HepG2 (cell line): ENCODE measurements around the gene CDCA5. TPM values are rescaled to one million over a fixed set of nuclear protein-coding genes. Genes with fewer than 3 reads are reported as not detected.

ENCODE experiments used
- CREB1 ChIP-seq, 2 experiments: fragments of 450-650 bp in 1 of 2; IDR thresholded peaks; 2 replicates each; pipeline ENCODE4 v1.6.1; 2016 to 2017; ENCODE audit warnings: control low read depth in 1 of 2, mild to moderate bottlenecking in 1 of 2, missing compliant biosample characterization in 1 of 2, missing genetic modification characterization in 1 of 2
- ELF3 ChIP-seq: IDR thresholded peaks from 2 replicates; pipeline ENCODE4 v1.6.1; 2016; ENCODE audit warnings: missing genetic modification reagents, missing compliant biosample characterization
- HMGA1 ChIP-seq: sonication (generic); formaldehyde crosslinking; conservative IDR thresholded peaks from 2 replicates; pipeline ENCODE4 v1.4.0; 2020; ENCODE audit warnings: missing genetic modification reagents
- MED1 ChIP-seq: sonication (generic); formaldehyde crosslinking; IDR thresholded peaks from 2 replicates; pipeline ENCODE4 v1.4.0; 2020; ENCODE audit warnings: missing genetic modification reagents
- MYNN ChIP-seq: sonication (generic); formaldehyde crosslinking; IDR thresholded peaks from 2 replicates; pipeline ENCODE4 v1.4.0; 2020; ENCODE audit warnings: mild to moderate bottlenecking, low read depth, missing genetic modification reagents
- NFYC ChIP-seq: IDR thresholded peaks from 2 replicates; pipeline ENCODE4 v1.6.1; 2016; ENCODE audit warnings: missing genetic modification reagents, missing compliant biosample characterization
- POLR2G ChIP-seq: fragments of 200-400 bp; formaldehyde crosslinking; IDR thresholded peaks from 2 replicates; pipeline ENCODE4 v1.6.1; 2018; ENCODE audit warnings: mild to moderate bottlenecking, low read depth, low read length, moderate library complexity
- SIN3A ChIP-seq: IDR thresholded peaks from 2 replicates; pipeline ENCODE4 v1.6.1; 2011; ENCODE audit warnings: low read depth, mild to moderate bottlenecking, control low read depth, low read length, borderline replicate concordance
- SP2 ChIP-seq: sonication (generic); formaldehyde crosslinking; IDR thresholded peaks from 2 replicates; pipeline ENCODE4 v1.5.1; 2020; ENCODE audit warnings: mild to moderate bottlenecking, missing genetic modification reagents
- ZNF24 ChIP-seq: fragments of 450-650 bp; IDR thresholded peaks from 2 replicates; pipeline ENCODE4 v1.6.1; 2017; ENCODE audit warnings: antibody characterized with exemption, mild to moderate bottlenecking
- ZNF615 ChIP-seq: sonication (generic); formaldehyde crosslinking; IDR thresholded peaks from 2 replicates; pipeline ENCODE4 v1.5.0; 2020; ENCODE audit warnings: mild to moderate bottlenecking, missing genetic modification reagents, borderline replicate concordance
- ZNF678 ChIP-seq: sonication (generic); formaldehyde crosslinking; IDR thresholded peaks from 2 replicates; pipeline ENCODE4 v1.4.0; 2020; ENCODE audit warnings: mild to moderate bottlenecking, missing genetic modification reagents
- polyA plus RNA-seq, 8 experiments: library from polyadenylated mRNA; depleted of rRNA in 3 of 8; stranded (reverse) in 7 of 8; unstranded in 1 of 8; fragments of >200 nt; fragmentation: Illumina TruSeq in 4 of 8; extraction: Trizol in 4 of 8; gene quantifications; 2 replicates each; pipeline versions ENCODE4 v1.2.1 to v1.2.3, GENCODE V29; 2011 to 2016; ENCODE audit warnings: low read depth in 4 of 8, missing spikeins in 1 of 8, mixed read lengths in 1 of 8; ENCODE audit not compliant: insufficient read depth in 1 of 8
- total RNA-seq, 5 experiments: library from RNA; depleted of rRNA; stranded (reverse); fragments of >200 nt; fragmentation: Illumina TruSeq; extraction: Trizol; gene quantifications; 2 replicates each; pipeline ENCODE4 v1.2.3, GENCODE V29; 2016; ENCODE audit warnings: low read depth in 1 of 5
- TF ChIP-seq, protein P1 (sequence below): sonication (generic); formaldehyde crosslinking; IDR thresholded peaks from 2 replicates; pipeline ENCODE4 v1.4.0; 2020; ENCODE audit warnings: mild to moderate bottlenecking, missing genetic modification reagents
- TF ChIP-seq, protein P2 (sequence below): sonication (generic); formaldehyde crosslinking; IDR thresholded peaks from 2 replicates; pipeline ENCODE4 v1.5.1; 2020; ENCODE audit warnings: mild to moderate bottlenecking, missing genetic modification reagents, moderate library complexity
- TF ChIP-seq, protein P3 (sequence below): sonication (generic); formaldehyde crosslinking; IDR thresholded peaks from 2 replicates; pipeline ENCODE4 v1.4.0; 2020; ENCODE audit warnings: missing genetic modification reagents

CDCA5 gene
- total and polyA plus RNA-seq, 2 of the 13 experiments (the other 11 are each of a cell fraction or from before 2014, with no cell fraction given) = 13.5 to 50.6 TPM

DNA sequence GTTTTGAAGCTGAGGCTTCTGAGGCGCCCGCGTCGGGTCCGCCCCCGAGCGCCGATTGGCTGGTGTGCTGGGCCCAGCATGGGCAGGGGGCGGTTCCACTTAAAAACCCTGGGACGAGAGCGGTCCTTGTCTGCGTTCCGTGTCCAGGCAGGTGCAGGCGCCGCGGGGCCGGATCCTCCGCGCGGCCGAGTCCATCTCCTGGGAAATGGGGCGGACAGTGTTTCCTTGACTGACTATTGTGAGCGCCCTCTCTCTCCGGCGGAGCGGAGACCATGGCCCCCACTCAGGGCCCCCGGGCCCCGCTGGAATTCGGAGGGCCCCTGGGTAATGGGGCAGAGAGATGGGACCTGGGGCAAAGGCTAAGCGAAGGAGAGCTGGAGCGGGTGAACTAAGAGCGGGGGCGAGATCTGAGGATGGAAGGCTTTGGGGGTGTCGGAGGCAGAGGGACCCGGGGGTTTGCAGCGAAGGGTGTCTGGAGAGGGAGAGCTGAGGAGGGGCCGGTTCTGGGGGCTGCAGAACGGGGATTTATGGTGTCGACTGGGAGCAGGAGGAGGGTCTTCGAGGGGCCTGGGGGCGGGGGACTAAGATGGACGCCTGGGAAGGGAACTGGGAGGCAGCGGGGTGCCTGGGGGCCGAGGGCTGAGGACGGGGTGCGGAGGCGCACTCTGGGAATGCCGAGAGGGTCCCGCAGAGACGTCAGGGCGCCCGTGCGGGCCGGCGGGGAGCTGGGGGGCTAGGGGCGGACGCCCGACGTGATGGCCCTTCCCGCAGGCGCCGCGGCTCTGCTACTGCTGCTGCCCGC, 28.1 kb upstream of the CDCA5 start, which contains the start of gene TM7SF2 (continued):
- TF ChIP-seq, protein P1, sequence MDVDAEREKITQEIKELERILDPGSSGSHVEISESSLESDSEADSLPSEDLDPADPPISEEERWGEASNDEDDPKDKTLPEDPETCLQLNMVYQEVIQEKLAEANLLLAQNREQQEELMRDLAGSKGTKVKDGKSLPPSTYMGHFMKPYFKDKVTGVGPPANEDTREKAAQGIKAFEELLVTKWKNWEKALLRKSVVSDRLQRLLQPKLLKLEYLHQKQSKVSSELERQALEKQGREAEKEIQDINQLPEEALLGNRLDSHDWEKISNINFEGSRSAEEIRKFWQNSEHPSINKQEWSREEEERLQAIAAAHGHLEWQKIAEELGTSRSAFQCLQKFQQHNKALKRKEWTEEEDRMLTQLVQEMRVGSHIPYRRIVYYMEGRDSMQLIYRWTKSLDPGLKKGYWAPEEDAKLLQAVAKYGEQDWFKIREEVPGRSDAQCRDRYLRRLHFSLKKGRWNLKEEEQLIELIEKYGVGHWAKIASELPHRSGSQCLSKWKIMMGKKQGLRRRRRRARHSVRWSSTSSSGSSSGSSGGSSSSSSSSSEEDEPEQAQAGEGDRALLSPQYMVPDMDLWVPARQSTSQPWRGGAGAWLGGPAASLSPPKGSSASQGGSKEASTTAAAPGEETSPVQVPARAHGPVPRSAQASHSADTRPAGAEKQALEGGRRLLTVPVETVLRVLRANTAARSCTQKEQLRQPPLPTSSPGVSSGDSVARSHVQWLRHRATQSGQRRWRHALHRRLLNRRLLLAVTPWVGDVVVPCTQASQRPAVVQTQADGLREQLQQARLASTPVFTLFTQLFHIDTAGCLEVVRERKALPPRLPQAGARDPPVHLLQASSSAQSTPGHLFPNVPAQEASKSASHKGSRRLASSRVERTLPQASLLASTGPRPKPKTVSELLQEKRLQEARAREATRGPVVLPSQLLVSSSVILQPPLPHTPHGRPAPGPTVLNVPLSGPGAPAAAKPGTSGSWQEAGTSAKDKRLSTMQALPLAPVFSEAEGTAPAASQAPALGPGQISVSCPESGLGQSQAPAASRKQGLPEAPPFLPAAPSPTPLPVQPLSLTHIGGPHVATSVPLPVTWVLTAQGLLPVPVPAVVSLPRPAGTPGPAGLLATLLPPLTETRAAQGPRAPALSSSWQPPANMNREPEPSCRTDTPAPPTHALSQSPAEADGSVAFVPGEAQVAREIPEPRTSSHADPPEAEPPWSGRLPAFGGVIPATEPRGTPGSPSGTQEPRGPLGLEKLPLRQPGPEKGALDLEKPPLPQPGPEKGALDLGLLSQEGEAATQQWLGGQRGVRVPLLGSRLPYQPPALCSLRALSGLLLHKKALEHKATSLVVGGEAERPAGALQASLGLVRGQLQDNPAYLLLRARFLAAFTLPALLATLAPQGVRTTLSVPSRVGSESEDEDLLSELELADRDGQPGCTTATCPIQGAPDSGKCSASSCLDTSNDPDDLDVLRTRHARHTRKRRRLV (CRISPR knock-in tag) = peak; percentile 70
- TF ChIP-seq HMGA1 (CRISPR knock-in tag) (no peak), MYNN (CRISPR knock-in tag) (no peak), MED1 (CRISPR knock-in tag) (peak; percentile 74), SP2 (CRISPR knock-in tag) (peak; percentile 77), SIN3A (peak; percentile 87; the same call in 1 of the 2 replicates), ZNF24 (no peak), ZNF615 (0 out of 2 replicates have a peak, but pooled peaks have one; percentile 60), ZNF678 (CRISPR knock-in tag) (peak; percentile 45; the same call in 1 of the 2 replicates), ELF3 (CRISPR knock-in tag) (0 out of 2 replicates have a peak, but pooled peaks have one; percentile 13), NFYC (CRISPR knock-in tag) (peak; percentile 86), POLR2G (peak; percentile 100), CREB1 (IDR thresholded peaks at IDR 0.05) (peak; percentile 59; the same call in 1 of the 2 replicates), CREB1 (CRISPR knock-in tag; IDR thresholded peaks at IDR 0.05) (peak; percentile 70)
- TF ChIP-seq, protein P2, sequence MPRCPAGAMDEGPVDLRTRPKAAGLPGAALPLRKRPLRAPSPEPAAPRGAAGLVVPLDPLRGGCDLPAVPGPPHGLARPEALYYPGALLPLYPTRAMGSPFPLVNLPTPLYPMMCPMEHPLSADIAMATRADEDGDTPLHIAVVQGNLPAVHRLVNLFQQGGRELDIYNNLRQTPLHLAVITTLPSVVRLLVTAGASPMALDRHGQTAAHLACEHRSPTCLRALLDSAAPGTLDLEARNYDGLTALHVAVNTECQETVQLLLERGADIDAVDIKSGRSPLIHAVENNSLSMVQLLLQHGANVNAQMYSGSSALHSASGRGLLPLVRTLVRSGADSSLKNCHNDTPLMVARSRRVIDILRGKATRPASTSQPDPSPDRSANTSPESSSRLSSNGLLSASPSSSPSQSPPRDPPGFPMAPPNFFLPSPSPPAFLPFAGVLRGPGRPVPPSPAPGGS (CRISPR knock-in tag) = no peak
- TF ChIP-seq, protein P3, sequence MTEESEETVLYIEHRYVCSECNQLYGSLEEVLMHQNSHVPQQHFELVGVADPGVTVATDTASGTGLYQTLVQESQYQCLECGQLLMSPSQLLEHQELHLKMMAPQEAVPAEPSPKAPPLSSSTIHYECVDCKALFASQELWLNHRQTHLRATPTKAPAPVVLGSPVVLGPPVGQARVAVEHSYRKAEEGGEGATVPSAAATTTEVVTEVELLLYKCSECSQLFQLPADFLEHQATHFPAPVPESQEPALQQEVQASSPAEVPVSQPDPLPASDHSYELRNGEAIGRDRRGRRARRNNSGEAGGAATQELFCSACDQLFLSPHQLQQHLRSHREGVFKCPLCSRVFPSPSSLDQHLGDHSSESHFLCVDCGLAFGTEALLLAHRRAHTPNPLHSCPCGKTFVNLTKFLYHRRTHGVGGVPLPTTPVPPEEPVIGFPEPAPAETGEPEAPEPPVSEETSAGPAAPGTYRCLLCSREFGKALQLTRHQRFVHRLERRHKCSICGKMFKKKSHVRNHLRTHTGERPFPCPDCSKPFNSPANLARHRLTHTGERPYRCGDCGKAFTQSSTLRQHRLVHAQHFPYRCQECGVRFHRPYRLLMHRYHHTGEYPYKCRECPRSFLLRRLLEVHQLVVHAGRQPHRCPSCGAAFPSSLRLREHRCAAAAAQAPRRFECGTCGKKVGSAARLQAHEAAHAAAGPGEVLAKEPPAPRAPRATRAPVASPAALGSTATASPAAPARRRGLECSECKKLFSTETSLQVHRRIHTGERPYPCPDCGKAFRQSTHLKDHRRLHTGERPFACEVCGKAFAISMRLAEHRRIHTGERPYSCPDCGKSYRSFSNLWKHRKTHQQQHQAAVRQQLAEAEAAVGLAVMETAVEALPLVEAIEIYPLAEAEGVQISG (CRISPR knock-in tag) = peak; percentile 55; the same call in 1 of the 2 replicates
